Peyer's patch (tissue), 4 donors: ENCODE data around the gene SBF1. TPM values are rescaled to one million over a fixed set of nuclear protein-coding genes. Genes with fewer than 3 reads are reported as not detected.

Experiments used
- DNase-seq, 3 donors: peaks; one replicate each; pipeline ENCODE4 v3.0.0-alpha.2; 2017 to 2019
- H3K27ac ChIP-seq, 4 donors: fragments of 200-600 bp; sonication (generic); one replicate each; pipeline ENCODE4 v1.5.1; 2016 to 2019
- H3K27me3 ChIP-seq, 2 donors: fragments of 200-600 bp; sonication (generic); one replicate each; pipeline ENCODE4 v1.5.1; 2019
- H3K36me3 ChIP-seq, 3 donors: fragments of 200-600 bp; sonication (generic); one replicate each; pipeline ENCODE4 v1.5.1; 2016 to 2019
- H3K4me1 ChIP-seq, 4 donors: fragments of 200-600 bp; sonication (generic); one replicate each; pipeline ENCODE4 v1.5.1; 2016 to 2019
- H3K4me3 ChIP-seq, 4 donors: fragments of 200-600 bp; sonication (generic); 1 replicate in 3 of 4; 2 replicates in 1 of 4; pipeline ENCODE4 v1.5.1; 2016 to 2019; ENCODE audit warnings: mild to moderate bottlenecking in 1 of 4
- H3K9me3 ChIP-seq, 4 donors: fragments of 200-600 bp; sonication (generic); one replicate each; pipeline ENCODE4 v1.5.1; 2016 to 2019; ENCODE audit warnings: mild to moderate bottlenecking in 1 of 4
- POLR2A ChIP-seq, 2 donors: fragments of 450-650 bp; IDR thresholded peaks; one replicate each; pipeline ENCODE4 v1.5.1; 2017; ENCODE audit warnings: antibody characterized with exemption in 2 of 2, mild to moderate bottlenecking in 2 of 2, moderate library complexity in 2 of 2
- total RNA-seq, 4 donors: library from RNA; depleted of rRNA; stranded (reverse); fragments of >200 nt; gene quantifications; one replicate each; pipeline ENCODE4 v1.1.0, GENCODE V29; 2016
- TF ChIP-seq, protein P1 (sequence below), 6 experiments: fragments of 450-650 bp in 4 of 6; fragments of 200-600 bp in 2 of 6; sonication (generic) in 1 of 6; IDR thresholded peaks; one replicate each; pipeline ENCODE4 v1.5.1; 2017 to 2019; ENCODE audit warnings: antibody characterized with exemption in 6 of 6, mild to moderate bottlenecking in 3 of 6, moderate library complexity in 1 of 6

Gene SBF1
- total RNA-seq, 4 donors from 2014 or later, result 72.0 to 133 (median 121) TPM

- no peak overlapping the region for H3K4me3 ChIP-seq
- H3K27ac ChIP-seq, result no peak overlapping the region
- H3K9me3 ChIP-seq, result no peaks in the 10 kb centered on the region
- no peaks in the 10 kb centered on the region for H3K27me3 ChIP-seq
- TF ChIP-seq, protein P1, sequence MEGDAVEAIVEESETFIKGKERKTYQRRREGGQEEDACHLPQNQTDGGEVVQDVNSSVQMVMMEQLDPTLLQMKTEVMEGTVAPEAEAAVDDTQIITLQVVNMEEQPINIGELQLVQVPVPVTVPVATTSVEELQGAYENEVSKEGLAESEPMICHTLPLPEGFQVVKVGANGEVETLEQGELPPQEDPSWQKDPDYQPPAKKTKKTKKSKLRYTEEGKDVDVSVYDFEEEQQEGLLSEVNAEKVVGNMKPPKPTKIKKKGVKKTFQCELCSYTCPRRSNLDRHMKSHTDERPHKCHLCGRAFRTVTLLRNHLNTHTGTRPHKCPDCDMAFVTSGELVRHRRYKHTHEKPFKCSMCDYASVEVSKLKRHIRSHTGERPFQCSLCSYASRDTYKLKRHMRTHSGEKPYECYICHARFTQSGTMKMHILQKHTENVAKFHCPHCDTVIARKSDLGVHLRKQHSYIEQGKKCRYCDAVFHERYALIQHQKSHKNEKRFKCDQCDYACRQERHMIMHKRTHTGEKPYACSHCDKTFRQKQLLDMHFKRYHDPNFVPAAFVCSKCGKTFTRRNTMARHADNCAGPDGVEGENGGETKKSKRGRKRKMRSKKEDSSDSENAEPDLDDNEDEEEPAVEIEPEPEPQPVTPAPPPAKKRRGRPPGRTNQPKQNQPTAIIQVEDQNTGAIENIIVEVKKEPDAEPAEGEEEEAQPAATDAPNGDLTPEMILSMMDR (IDR thresholded peaks at IDR 0.05), result no peak
- no peak for TF ChIP-seq POLR2A (IDR thresholded peaks at IDR 0.05)
- no peaks in the 10 kb centered on the region for H3K4me1 ChIP-seq
- DNase-seq, result no peak
- peaks cover 0 to 100% (median 3%) of the 10 kb centered on the region in 3 donors for H3K36me3 ChIP-seq
Observed at GRCh38 chr22:50419116-50419515, 55.7 kb downstream of the SBF1 start.

- TF ChIP-seq, protein P1 (IDR thresholded peaks at IDR 0.05), result no peak
- no peak for TF ChIP-seq POLR2A (IDR thresholded peaks at IDR 0.05)
- Histone ChIP-seq H3K27ac (no peak overlapping the region), H3K4me3 (no peak overlapping the region), H3K36me3 (peaks cover 0 to 100% (median 3%) of the 10 kb centered on the region in 3 donors), H3K27me3 (no peaks in the 10 kb centered on the region), H3K9me3 (no peaks in the 10 kb centered on the region), H3K4me1 (no peaks in the 10 kb centered on the region)
- DNase-seq, result no peak
Observed at GRCh38 chr22:50418624-50419023, 56.2 kb downstream of the SBF1 start.

DNA sequence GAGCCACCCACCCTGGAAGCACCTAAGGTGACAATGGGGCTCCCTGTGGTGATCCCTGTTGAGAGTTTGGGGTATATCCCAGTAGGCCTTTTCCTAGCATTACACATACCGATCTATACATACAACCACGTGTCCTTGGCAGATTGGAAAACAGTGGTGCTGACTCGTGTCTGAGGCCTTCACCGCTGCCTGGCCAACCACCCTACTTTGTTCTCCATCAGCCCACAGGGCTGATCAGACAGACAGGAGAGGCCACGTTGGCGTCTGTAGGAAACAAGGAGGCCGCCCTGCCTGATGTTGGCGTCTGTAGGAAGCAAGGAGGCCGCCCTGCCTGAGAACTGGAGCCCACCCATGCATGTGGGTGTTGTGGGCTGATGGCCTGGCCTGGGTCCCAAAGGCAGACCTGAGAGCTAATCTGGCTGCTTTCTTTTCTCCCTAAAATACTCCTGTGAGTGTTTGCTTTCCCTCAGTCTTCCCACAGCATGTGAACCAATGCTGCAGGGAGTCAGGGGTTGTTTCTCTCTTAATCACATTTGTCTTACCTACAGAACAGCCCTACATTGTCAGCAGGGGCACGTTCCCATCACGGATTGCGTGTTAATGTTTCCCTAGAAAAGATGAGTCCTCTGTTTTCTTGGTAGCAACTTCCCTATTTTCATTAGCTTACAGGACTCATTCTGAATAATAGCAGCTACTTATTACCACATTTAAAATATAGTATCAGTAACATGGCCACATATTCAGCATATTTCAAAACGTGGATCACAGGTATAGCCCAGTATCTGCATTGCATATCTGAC, 57.2 kb downstream of the SBF1 start:
- Histone ChIP-seq H3K36me3 (peaks cover 0 to 94% (median 3%) of the 10 kb centered on the region in 3 donors), H3K4me1 (no peaks in the 10 kb centered on the region), H3K9me3 (no peaks in the 10 kb centered on the region), H3K27me3 (no peaks in the 10 kb centered on the region), H3K27ac (no peak overlapping the region), H3K4me3 (no peak overlapping the region)
- TF ChIP-seq, protein P1 (IDR thresholded peaks at IDR 0.05), result no peak
- no peak for TF ChIP-seq POLR2A (IDR thresholded peaks at IDR 0.05)
- DNase-seq, result no peak

GRCh38 chr22:50416996-50417395, 57.8 kb downstream of the SBF1 start:
- Histone ChIP-seq H3K4me1 (no peaks in the 10 kb centered on the region), H3K4me3 (no peak overlapping the region), H3K9me3 (no peaks in the 10 kb centered on the region), H3K27me3 (no peaks in the 10 kb centered on the region), H3K36me3 (peaks cover 0 to 88% (median under 1%) of the 10 kb centered on the region in 3 donors), H3K27ac (no peak overlapping the region)
- DNase-seq, result no peak
- TF ChIP-seq, protein P1 (IDR thresholded peaks at IDR 0.05), result no peak
- TF ChIP-seq POLR2A (IDR thresholded peaks at IDR 0.05), result no peak

DNA sequence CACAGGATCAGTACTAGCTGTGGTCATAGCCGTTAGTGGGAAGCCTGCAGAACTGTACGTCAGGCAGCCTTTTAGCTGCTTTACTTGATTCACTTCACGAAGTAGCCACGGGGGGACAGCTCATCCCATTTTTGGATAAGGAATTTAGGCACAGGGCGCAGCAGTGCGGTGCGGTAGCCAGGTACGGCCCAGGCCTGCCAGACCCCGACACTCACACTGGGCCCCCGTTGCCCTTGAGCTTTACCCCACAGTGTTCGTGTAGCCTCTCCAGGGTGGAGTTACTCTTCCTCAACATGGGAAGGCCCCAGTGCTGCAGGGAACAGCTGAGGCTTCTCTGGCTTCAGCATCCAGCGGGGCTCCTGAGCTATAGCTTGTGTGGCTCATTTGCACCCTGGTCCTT, 59.4 kb downstream of the SBF1 start:
- H3K4me1 ChIP-seq, result no peaks in the 10 kb centered on the region
- no peaks in the 10 kb centered on the region for H3K9me3 ChIP-seq
- H3K36me3 ChIP-seq, result peaks cover 0 to 82% (median 0%) of the 10 kb centered on the region in 3 donors
- DNase-seq, result no peak
- TF ChIP-seq, protein P1 (IDR thresholded peaks at IDR 0.05), result no peak
- no peak for TF ChIP-seq POLR2A (IDR thresholded peaks at IDR 0.05)
- H3K4me3 ChIP-seq, result no peak overlapping the region
- H3K27ac ChIP-seq, result no peak overlapping the region
- no peaks in the 10 kb centered on the region for H3K27me3 ChIP-seq
